Adipocyte (in vitro differentiated cells): ENCODE data around the gene SOBP.

Source experiments
- DNase-seq: peaks from one replicate; pipeline ENCODE4 v3.0.0-alpha.2; 2015; ENCODE audit warnings: low read depth
- H3K27me3 ChIP-seq: replicated peaks from 2 replicates; pipeline ENCODE4 v1.7.0; 2013; ENCODE audit warnings: mild to moderate bottlenecking, low read length, moderate library complexity; ENCODE audit not compliant: control insufficient read depth, insufficient read depth
- H3K36me3 ChIP-seq: 2 replicates; pipeline ENCODE4 v1.7.0; 2013; ENCODE audit warnings: low read length, mild to moderate bottlenecking, moderate library complexity; ENCODE audit not compliant: control insufficient read depth, insufficient read depth, severe bottlenecking
- H3K4me1 ChIP-seq: 2 replicates; pipeline ENCODE4 v1.7.0; 2013; ENCODE audit warnings: mild to moderate bottlenecking, low read length, moderate library complexity; ENCODE audit not compliant: control insufficient read depth, insufficient read depth
- H3K4me3 ChIP-seq: 2 replicates; pipeline ENCODE4 v1.7.0; 2013; ENCODE audit warnings: mild to moderate bottlenecking, low read length, moderate library complexity
- H3K9ac ChIP-seq: 2 replicates; pipeline ENCODE4 v1.7.0; 2013; ENCODE audit warnings: mild to moderate bottlenecking, low read length, moderate library complexity
- H3K9me3 ChIP-seq: 2 replicates; pipeline ENCODE4 v1.7.0; 2013; ENCODE audit warnings: mild to moderate bottlenecking, low read length, moderate library complexity; ENCODE audit not compliant: control insufficient read depth

Gene SOBP

GRCh38 chr6:107624050-107624449, 134.1 kb downstream of the SOBP start:
- Histone ChIP-seq H3K4me1 (peaks cover 12% of the 10 kb centered on the region), H3K9ac (no peak overlapping the region), H3K36me3 (no peaks in the 10 kb centered on the region), H3K4me3 (no peak overlapping the region), H3K27me3 (no peaks in the 10 kb centered on the region), H3K9me3 (no peaks in the 10 kb centered on the region)
- no peak for DNase-seq

GRCh38 chr6:107624541-107624940, 134.6 kb downstream of the SOBP start:
- Histone ChIP-seq H3K4me3 (no peak overlapping the region), H3K9me3 (no peaks in the 10 kb centered on the region), H3K9ac (no peak overlapping the region), H3K27me3 (no peaks in the 10 kb centered on the region), H3K4me1 (peaks cover 15% of the 10 kb centered on the region), H3K36me3 (no peaks in the 10 kb centered on the region)
- no peak for DNase-seq

GRCh38 chr6:107625264-107625663, 135.3 kb downstream of the SOBP start:
- Histone ChIP-seq H3K36me3 (no peaks in the 10 kb centered on the region), H3K9me3 (no peaks in the 10 kb centered on the region), H3K9ac (no peak overlapping the region), H3K4me1 (peaks cover 17% of the 10 kb centered on the region), H3K4me3 (no peak overlapping the region), H3K27me3 (no peaks in the 10 kb centered on the region)
- DNase-seq = no peak

- no peaks in the 10 kb centered on the region for H3K9me3 ChIP-seq
- no peak overlapping the region for H3K9ac ChIP-seq
- H3K27me3 ChIP-seq = no peaks in the 10 kb centered on the region
- peaks cover 17% of the 10 kb centered on the region for H3K4me1 ChIP-seq
- DNase-seq = no peak
- H3K36me3 ChIP-seq = no peaks in the 10 kb centered on the region
- H3K4me3 ChIP-seq = no peak overlapping the region
These were observed 136.7 kb downstream of the SOBP start for GRCh38 chr6:107626645-107627044.

- Histone ChIP-seq H3K4me3 (no peak overlapping the region), H3K9ac (no peak overlapping the region), H3K9me3 (no peaks in the 10 kb centered on the region), H3K27me3 (no peaks in the 10 kb centered on the region), H3K36me3 (no peaks in the 10 kb centered on the region), H3K4me1 (peaks cover 23% of the 10 kb centered on the region)
- no peak for DNase-seq
These were observed 138.1 kb downstream of the SOBP start for GRCh38 chr6:107627969-107628368.

GRCh38 chr6:107628878-107629277, 139.0 kb downstream of the SOBP start:
- no peaks in the 10 kb centered on the region for H3K27me3 ChIP-seq
- no peak for DNase-seq

GRCh38 chr6:107629548-107630129, 139.7 kb downstream of the SOBP start:
- H3K9ac ChIP-seq = no peak overlapping the region
- H3K27me3 ChIP-seq = no peaks in the 10 kb centered on the region
- H3K4me1 ChIP-seq = peaks cover 12% of the 10 kb centered on the region
- H3K9me3 ChIP-seq = no peaks in the 10 kb centered on the region
- no peak for DNase-seq
- no peaks in the 10 kb centered on the region for H3K36me3 ChIP-seq
- no peak overlapping the region for H3K4me3 ChIP-seq

More at GRCh38 chr6:107628878-107629277, 139.0 kb downstream of the SOBP start:
- Histone ChIP-seq H3K36me3 (no peaks in the 10 kb centered on the region), H3K9me3 (no peaks in the 10 kb centered on the region), H3K4me1 (peaks cover 20% of the 10 kb centered on the region), H3K9ac (no peak overlapping the region), H3K4me3 (no peak overlapping the region)

- no peaks in the 10 kb centered on the region for H3K9me3 ChIP-seq
- no peak overlapping the region for H3K4me3 ChIP-seq
- no peak overlapping the region for H3K9ac ChIP-seq
- no peaks in the 10 kb centered on the region for H3K36me3 ChIP-seq
- H3K4me1 ChIP-seq = peaks cover 10% of the 10 kb centered on the region
- no peak for DNase-seq
- no peaks in the 10 kb centered on the region for H3K27me3 ChIP-seq
These were observed 140.5 kb downstream of the SOBP start for GRCh38 chr6:107630348-107630977.

- Histone ChIP-seq H3K36me3 (no peaks in the 10 kb centered on the region), H3K4me3 (no peak overlapping the region), H3K27me3 (no peaks in the 10 kb centered on the region), H3K4me1 (peaks cover 10% of the 10 kb centered on the region), H3K9ac (no peak overlapping the region), H3K9me3 (no peaks in the 10 kb centered on the region)
- DNase-seq = no peak
These were observed 142.6 kb downstream of the SOBP start for GRCh38 chr6:107632381-107633136.

GRCh38 chr6:107633680-107634323, 143.9 kb downstream of the SOBP start:
- H3K36me3 ChIP-seq = no peaks in the 10 kb centered on the region
- no peaks in the 10 kb centered on the region for H3K27me3 ChIP-seq
- H3K9me3 ChIP-seq = no peaks in the 10 kb centered on the region
- H3K4me1 ChIP-seq = peaks cover 10% of the 10 kb centered on the region
- DNase-seq = no peak
- H3K4me3 ChIP-seq = no peak overlapping the region
- no peak overlapping the region for H3K9ac ChIP-seq

- no peak overlapping the region for H3K9ac ChIP-seq
- H3K36me3 ChIP-seq = no peaks in the 10 kb centered on the region
- no peaks in the 10 kb centered on the region for H3K9me3 ChIP-seq
- DNase-seq = no peak
- no peaks in the 10 kb centered on the region for H3K27me3 ChIP-seq
- H3K4me3 ChIP-seq = peak overlapping the region; percentile 33
- peaks cover 8% of the 10 kb centered on the region for H3K4me1 ChIP-seq
These were observed 144.6 kb downstream of the SOBP start for GRCh38 chr6:107634324-107635056.
